Subcutaneous abdominal adipose tissue (tissue), 5 donors: ENCODE data around the gene BCL7C.

ENCODE experiments used
- H3K27ac ChIP-seq: one replicate; pipeline ENCODE4 v1.7.0; 2013; ENCODE audit warnings: low read depth, mild to moderate bottlenecking, inconsistent platforms, low read length, moderate library complexity
- H3K27me3 ChIP-seq, 5 donors: one replicate each; pipeline ENCODE4 v1.7.0; 2013; ENCODE audit warnings: low read length in 5 of 5, inconsistent platforms in 1 of 5; ENCODE audit not compliant: control insufficient read depth in 5 of 5, insufficient read depth in 4 of 5
- H3K36me3 ChIP-seq, 5 donors: one replicate each; pipeline ENCODE4 v1.7.0; 2013; ENCODE audit warnings: low read length in 5 of 5; ENCODE audit not compliant: control insufficient read depth in 5 of 5, insufficient read depth in 5 of 5
- H3K4me1 ChIP-seq, 5 donors: one replicate each; pipeline ENCODE4 v1.7.0; 2013; ENCODE audit warnings: low read length in 5 of 5, mild to moderate bottlenecking in 3 of 5, moderate library complexity in 1 of 5; ENCODE audit not compliant: control insufficient read depth in 5 of 5, insufficient read depth in 5 of 5
- H3K4me3 ChIP-seq, 5 donors: one replicate each; pipeline ENCODE4 v1.7.0; 2013; ENCODE audit warnings: low read length in 5 of 5, low read depth in 1 of 5
- H3K9ac ChIP-seq, 5 donors: one replicate each; pipeline ENCODE4 v1.7.0; 2013; ENCODE audit warnings: low read length in 5 of 5, mild to moderate bottlenecking in 4 of 5, moderate library complexity in 3 of 5
- H3K9me3 ChIP-seq, 5 donors: one replicate each; pipeline ENCODE4 v1.7.0; 2013; ENCODE audit warnings: low read length in 5 of 5; ENCODE audit not compliant: control insufficient read depth in 5 of 5
- donor health status: healthy.
- donor health status: healthy.
- donor health status: healthy.
- donor health status: healthy.
- donor health status: healthy.

BCL7C gene

GRCh38 chr16:30922960-30923535 lies 29.2 kb upstream of the BCL7C start:
- H3K27me3 ChIP-seq = no peaks in the 10 kb centered on the region
- peak overlapping the region; percentile 5 to 92 (median 85) for H3K9ac ChIP-seq

GRCh38 chr16:30922420-30922959 lies 28.6 kb upstream of the BCL7C start:
- no peaks in the 10 kb centered on the region for H3K9me3 ChIP-seq
- H3K36me3 ChIP-seq = peaks cover 0 to 18% (median 7%) of the 10 kb centered on the region in 5 donors
- peak overlapping the region in 4 of 5 donors; percentile 72 to 92 (median 88) for H3K9ac ChIP-seq
- peak overlapping the region; percentile 77 for H3K27ac ChIP-seq
- H3K4me1 ChIP-seq = peaks cover 4 to 27% (median 19%) of the 10 kb centered on the region in 5 donors
- H3K27me3 ChIP-seq = no peaks in the 10 kb centered on the region
- H3K4me3 ChIP-seq = peak overlapping the region; percentile 78 to 98 (median 94)

More at GRCh38 chr16:30922960-30923535, 29.2 kb upstream of the BCL7C start:
- Histone ChIP-seq H3K36me3 (peaks cover 0 to 20% (median 7%) of the 10 kb centered on the region in 5 donors), H3K4me3 (peak overlapping the region; percentile 78 to 98 (median 94)), H3K4me1 (peaks cover 4 to 27% (median 19%) of the 10 kb centered on the region in 5 donors), H3K9me3 (no peaks in the 10 kb centered on the region), H3K27ac (peak overlapping the region; percentile 77)

GRCh38 chr16:30921748-30922419 lies 28.0 kb upstream of the BCL7C start:
- Histone ChIP-seq H3K27ac (peak overlapping the region; percentile 77), H3K9ac (peak overlapping the region in 4 of 5 donors; percentile 52 to 83 (median 72)), H3K9me3 (no peaks in the 10 kb centered on the region), H3K4me1 (peaks cover 4 to 27% (median 19%) of the 10 kb centered on the region in 5 donors), H3K27me3 (no peaks in the 10 kb centered on the region), H3K4me3 (peak overlapping the region; percentile 56 to 98 (median 93)), H3K36me3 (peaks cover 0 to 12% (median 4%) of the 10 kb centered on the region in 5 donors)

GRCh38 chr16:30921459-30921747 lies 27.5 kb upstream of the BCL7C start:
- no peaks in the 10 kb centered on the region for H3K9me3 ChIP-seq
- H3K27ac ChIP-seq = peak overlapping the region; percentile 77
- H3K4me3 ChIP-seq = peak overlapping the region; percentile 56 to 98 (median 93)
- H3K4me1 ChIP-seq = peaks cover 4 to 27% (median 19%) of the 10 kb centered on the region in 5 donors
- H3K9ac ChIP-seq = peak overlapping the region in 3 of 5 donors; percentile 52 to 83 (median 67)
- peaks cover 0 to 7% (median 0%) of the 10 kb centered on the region in 5 donors for H3K36me3 ChIP-seq
- H3K27me3 ChIP-seq = no peaks in the 10 kb centered on the region

- peak overlapping the region in 1 of 5 donors; percentile 35 for H3K9ac ChIP-seq
- peaks cover 0 to 2% (median 0%) of the 10 kb centered on the region in 5 donors for H3K36me3 ChIP-seq
- no peaks in the 10 kb centered on the region for H3K27me3 ChIP-seq
- no peaks in the 10 kb centered on the region for H3K9me3 ChIP-seq
- H3K27ac ChIP-seq = no peak overlapping the region
- H3K4me1 ChIP-seq = peaks cover 4 to 27% (median 19%) of the 10 kb centered on the region in 5 donors
- H3K4me3 ChIP-seq = no peak overlapping the region
Observed at GRCh38 chr16:30920891-30921290, 27.0 kb upstream of the BCL7C start.

- no peak overlapping the region for H3K4me3 ChIP-seq
- H3K36me3 ChIP-seq = no peaks in the 10 kb centered on the region
- peaks cover 2 to 16% (median 10%) of the 10 kb centered on the region in 5 donors for H3K4me1 ChIP-seq
- no peak overlapping the region for H3K27ac ChIP-seq
- no peak overlapping the region for H3K9ac ChIP-seq
- H3K9me3 ChIP-seq = no peaks in the 10 kb centered on the region
- H3K27me3 ChIP-seq = no peaks in the 10 kb centered on the region
Observed at GRCh38 chr16:30918614-30919013, 24.7 kb upstream of the BCL7C start.

GRCh38 chr16:30914830-30915229 lies 21.0 kb upstream of the BCL7C start:
- no peaks in the 10 kb centered on the region for H3K36me3 ChIP-seq
- H3K27me3 ChIP-seq = peaks cover 0 to 5% (median 0%) of the 10 kb centered on the region in 5 donors
- no peaks in the 10 kb centered on the region for H3K4me1 ChIP-seq
- no peak overlapping the region for H3K4me3 ChIP-seq
- no peak overlapping the region for H3K9ac ChIP-seq
- no peaks in the 10 kb centered on the region for H3K9me3 ChIP-seq
- H3K27ac ChIP-seq = no peak overlapping the region

- Histone ChIP-seq H3K27ac (no peak overlapping the region), H3K36me3 (no peaks in the 10 kb centered on the region), H3K9me3 (no peaks in the 10 kb centered on the region), H3K27me3 (peaks cover 0 to 5% (median 0%) of the 10 kb centered on the region in 5 donors), H3K4me3 (no peak overlapping the region), H3K4me1 (no peaks in the 10 kb centered on the region), H3K9ac (no peak overlapping the region)
Observed at GRCh38 chr16:30912794-30913412, 19.0 kb upstream of the BCL7C start.

- no peak overlapping the region for H3K9ac ChIP-seq
- H3K4me3 ChIP-seq = no peak overlapping the region
- no peak overlapping the region for H3K27ac ChIP-seq
- H3K9me3 ChIP-seq = no peaks in the 10 kb centered on the region
- peaks cover 0 to 3% (median 0%) of the 10 kb centered on the region in 5 donors for H3K36me3 ChIP-seq
- H3K4me1 ChIP-seq = no peaks in the 10 kb centered on the region
- peaks cover 0 to 5% (median 0%) of the 10 kb centered on the region in 5 donors for H3K27me3 ChIP-seq
Observed at GRCh38 chr16:30910427-30911029, 16.7 kb upstream of the BCL7C start.
